Neural progenitor cell (in vitro differentiated cells): ENCODE results near the gene PRPF38B. TPM values are rescaled to one million over a fixed set of nuclear protein-coding genes. Genes with fewer than 3 reads are reported as not detected.

Source experiments
- DNase-seq: peaks from one replicate; pipeline ENCODE4 v3.0.0-alpha.2; 2016; ENCODE audit warnings: low spot score
- H2AFZ ChIP-seq: fragments of 200-600 bp; sonication (generic); replicated peaks from 2 replicates; pipeline ENCODE4 v1.6.1; 2016; ENCODE audit warnings: antibody characterized with exemption
- H3F3A ChIP-seq: fragments of 200-600 bp; sonication (generic); 2 replicates; pipeline ENCODE4 v1.6.1; 2016; ENCODE audit warnings: antibody characterized with exemption, low read depth
- H3K27ac ChIP-seq: fragments of 200-600 bp; sonication (generic); 2 replicates; pipeline ENCODE4 v1.5.1; 2016; ENCODE audit warnings: mild to moderate bottlenecking
- H3K27me3 ChIP-seq: fragments of 200-600 bp; sonication (generic); 2 replicates; pipeline ENCODE4 v1.6.1; 2016; ENCODE audit warnings: mild to moderate bottlenecking, moderate library complexity
- H3K36me3 ChIP-seq: fragments of 200-600 bp; sonication (generic); 2 replicates; pipeline ENCODE4 v1.5.1; 2016
- H3K4me1 ChIP-seq: fragments of 200-600 bp; sonication (generic); 2 replicates; pipeline ENCODE4 v1.6.1; 2016; ENCODE audit warnings: mixed run types
- H3K4me2 ChIP-seq: fragments of 200-600 bp; sonication (generic); 2 replicates; pipeline ENCODE4 v1.6.1; 2016
- H3K4me3 ChIP-seq: fragments of 200-600 bp; sonication (generic); 2 replicates; pipeline ENCODE4 v1.5.1; 2016
- H3K79me2 ChIP-seq: fragments of 200-600 bp; sonication (generic); 2 replicates; pipeline ENCODE4 v1.6.1; 2016; ENCODE audit warnings: low read depth
- H3K9ac ChIP-seq: fragments of 200-600 bp; sonication (generic); 2 replicates; pipeline ENCODE4 v1.6.1; 2016
- H3K9me3 ChIP-seq: fragments of 200-600 bp; sonication (generic); 2 replicates; pipeline ENCODE4 v1.5.1; 2016; ENCODE audit warnings: low read depth
- H4K20me1 ChIP-seq: fragments of 200-600 bp; sonication (generic); 2 replicates; pipeline ENCODE4 v1.6.1; 2016; ENCODE audit warnings: low read depth
- H3K27ac Mint-ChIP-seq: 3 replicates; pipeline ENCODE4 v1.8.0; 2021; ENCODE audit warnings: mixed read lengths
- H3K27me3 Mint-ChIP-seq: 2 replicates; pipeline ENCODE4 v1.8.0; 2022; ENCODE audit warnings: low read depth, mild to moderate bottlenecking, inconsistent platforms, moderate library complexity, mixed read lengths; ENCODE audit not compliant: insufficient read depth
- H3K36me3 Mint-ChIP-seq: 3 replicates; pipeline ENCODE4 v1.8.0; 2021; ENCODE audit warnings: mixed read lengths
- H3K4me1 Mint-ChIP-seq: 3 replicates; pipeline ENCODE4 v1.8.0; 2021; ENCODE audit warnings: mixed read lengths
- H3K4me3 Mint-ChIP-seq: 3 replicates; pipeline ENCODE4 v1.8.0; 2021; ENCODE audit warnings: mild to moderate bottlenecking, moderate library complexity, mixed read lengths
- H3K9me3 Mint-ChIP-seq: 3 replicates; pipeline ENCODE4 v1.8.0; 2020; ENCODE audit warnings: mixed read lengths
- CTCF ChIP-seq: fragments of 200-600 bp; sonication (generic); IDR thresholded peaks from 2 replicates; pipeline ENCODE4 v1.5.1; 2017; ENCODE audit warnings: antibody characterized with exemption, mild to moderate bottlenecking
- EZH2 ChIP-seq: fragments of 200-600 bp; sonication (generic); IDR thresholded peaks from 2 replicates; pipeline ENCODE4 v1.6.1; 2017; ENCODE audit warnings: antibody characterized with exemption, mild to moderate bottlenecking, moderate library complexity
- EZH2phosphoT487 ChIP-seq: fragments of 200-600 bp; sonication (generic); IDR thresholded peaks from 2 replicates; pipeline ENCODE4 v1.6.1; 2017; ENCODE audit warnings: antibody characterized with exemption
- total RNA-seq: library from RNA; depleted of rRNA; stranded (reverse); fragments of >200 nt; gene quantifications from 2 replicates; pipeline ENCODE4 v1.2.3, GENCODE V29; 2015; ENCODE audit warnings: low replicate concordance

PRPF38B gene
- total RNA-seq, 1 donor from 2014 or later: 40.7 TPM

GRCh38 chr1:108746382-108747170 lies 54.5 kb downstream of the PRPF38B start, which contains the start of gene STXBP3:
Gene STXBP3, plus strand, starts transcription at chr1:108746674. Its CDS starts 64 bp downstream, at chr1:108746738.
- Histone ChIP-seq H3K27me3 (peaks cover 6% of the 10 kb centered on the region), H3F3A (peaks cover 12% of the 10 kb centered on the region), H3K4me3 (peak within 1 kb of the TSS; percentile 81), H2AFZ (peak within 1 kb of the TSS; percentile 66), H3K4me2 (peak within 1 kb of the TSS; percentile 86), H3K4me1 (peaks cover 19% of the 10 kb centered on the region), H3K9me3 (no peaks in the 10 kb centered on the region), H3K9ac (peak within 1 kb of the TSS; percentile 63), H3K27ac (peak within 1 kb of the TSS; percentile 92), H3K36me3 (no peaks in the 10 kb centered on the region), H4K20me1 (no peaks in the 10 kb centered on the region), H3K79me2 (peaks cover 41% of the 10 kb centered on the region)
- Mint-ChIP-seq H3K4me1 (peaks cover 24% of the 10 kb centered on the region), H3K27me3 (peaks cover 4% of the 10 kb centered on the region), H3K36me3 (peaks cover 6% of the 10 kb centered on the region), H3K9me3 (no peaks in the 10 kb centered on the region), H3K4me3 (peak within 1 kb of the TSS; percentile 98), H3K27ac (peak within 1 kb of the TSS; percentile 98)
- DNase-seq: peak; percentile 99
- TF ChIP-seq CTCF: peak; percentile 88
- peak; percentile 22 for TF ChIP-seq EZH2
- no peak for TF ChIP-seq EZH2phosphoT487

GRCh38 chr1:108747171-108747850 lies 55.2 kb downstream of the PRPF38B start:
- Histone ChIP-seq H3F3A (peaks cover 12% of the 10 kb centered on the region), H4K20me1 (no peaks in the 10 kb centered on the region), H3K4me3 (peak overlapping the region; percentile 81), H3K4me2 (peak overlapping the region; percentile 86), H3K27me3 (peaks cover 6% of the 10 kb centered on the region), H3K4me1 (peaks cover 12% of the 10 kb centered on the region), H3K9ac (peak overlapping the region; percentile 63), H3K27ac (peak overlapping the region; percentile 92), H3K79me2 (peaks cover 46% of the 10 kb centered on the region), H3K9me3 (no peaks in the 10 kb centered on the region), H3K36me3 (no peaks in the 10 kb centered on the region), H2AFZ (peak overlapping the region; percentile 66)
- peak overlapping the region; percentile 98 for H3K27ac Mint-ChIP-seq
- H3K27me3 Mint-ChIP-seq: peaks cover 2% of the 10 kb centered on the region
- TF ChIP-seq CTCF: no peak
- no peak for TF ChIP-seq EZH2
- TF ChIP-seq EZH2phosphoT487: no peak
- H3K36me3 Mint-ChIP-seq: peaks cover 6% of the 10 kb centered on the region
- peaks cover 19% of the 10 kb centered on the region for H3K4me1 Mint-ChIP-seq
- no peaks in the 10 kb centered on the region for H3K9me3 Mint-ChIP-seq
- H3K4me3 Mint-ChIP-seq: peak overlapping the region; percentile 98
- DNase-seq: peak; percentile 73

- Histone ChIP-seq H2AFZ (no peak overlapping the region), H3K36me3 (peaks cover 4% of the 10 kb centered on the region), H3K4me3 (peak overlapping the region; percentile 81), H3K4me2 (peak overlapping the region; percentile 86), H3K79me2 (peaks cover 46% of the 10 kb centered on the region), H3F3A (peaks cover 12% of the 10 kb centered on the region), H3K27ac (no peak overlapping the region), H3K4me1 (peaks cover 10% of the 10 kb centered on the region), H3K9ac (no peak overlapping the region), H4K20me1 (no peaks in the 10 kb centered on the region), H3K27me3 (peaks cover 6% of the 10 kb centered on the region), H3K9me3 (no peaks in the 10 kb centered on the region)
- Mint-ChIP-seq H3K27ac (no peak overlapping the region), H3K9me3 (no peaks in the 10 kb centered on the region), H3K4me1 (peaks cover 19% of the 10 kb centered on the region), H3K4me3 (peak overlapping the region; percentile 98), H3K36me3 (peaks cover 8% of the 10 kb centered on the region), H3K27me3 (peaks cover 2% of the 10 kb centered on the region)
- no peak for DNase-seq
- TF ChIP-seq EZH2phosphoT487: no peak
- TF ChIP-seq EZH2: no peak
- no peak for TF ChIP-seq CTCF
Observed at GRCh38 chr1:108747898-108748297, 55.8 kb downstream of the PRPF38B start.
